Ishikawa (cell line): Measurements from ENCODE around the gene AEBP1.

Source experiments
- EGR1 ChIP-seq: IDR thresholded peaks from 2 replicates; pipeline ENCODE4 v1.6.1; 2012
- EP300 ChIP-seq: IDR thresholded peaks from 2 replicates; pipeline ENCODE4 v1.6.1; 2012; ENCODE audit warnings: borderline replicate concordance
- MAX ChIP-seq: IDR thresholded peaks from 2 replicates; pipeline ENCODE4 v1.6.1; 2012
- TAF1 ChIP-seq: IDR thresholded peaks from 2 replicates; pipeline ENCODE4 v1.6.1; 2012; ENCODE audit warnings: low read depth, mild to moderate bottlenecking
- TCF12 ChIP-seq: IDR thresholded peaks from 2 replicates; pipeline ENCODE4 v1.6.1; 2012; ENCODE audit warnings: low read depth
- TF ChIP-seq, protein P1 (sequence below): IDR thresholded peaks from 2 replicates; pipeline ENCODE4 v1.6.1; 2012; ENCODE audit warnings: low read depth, mild to moderate bottlenecking

- TF ChIP-seq EP300: no peak
- TF ChIP-seq EGR1: no peak
- TF ChIP-seq MAX: no peak
- no peak for TF ChIP-seq TAF1
- TF ChIP-seq, protein P1, sequence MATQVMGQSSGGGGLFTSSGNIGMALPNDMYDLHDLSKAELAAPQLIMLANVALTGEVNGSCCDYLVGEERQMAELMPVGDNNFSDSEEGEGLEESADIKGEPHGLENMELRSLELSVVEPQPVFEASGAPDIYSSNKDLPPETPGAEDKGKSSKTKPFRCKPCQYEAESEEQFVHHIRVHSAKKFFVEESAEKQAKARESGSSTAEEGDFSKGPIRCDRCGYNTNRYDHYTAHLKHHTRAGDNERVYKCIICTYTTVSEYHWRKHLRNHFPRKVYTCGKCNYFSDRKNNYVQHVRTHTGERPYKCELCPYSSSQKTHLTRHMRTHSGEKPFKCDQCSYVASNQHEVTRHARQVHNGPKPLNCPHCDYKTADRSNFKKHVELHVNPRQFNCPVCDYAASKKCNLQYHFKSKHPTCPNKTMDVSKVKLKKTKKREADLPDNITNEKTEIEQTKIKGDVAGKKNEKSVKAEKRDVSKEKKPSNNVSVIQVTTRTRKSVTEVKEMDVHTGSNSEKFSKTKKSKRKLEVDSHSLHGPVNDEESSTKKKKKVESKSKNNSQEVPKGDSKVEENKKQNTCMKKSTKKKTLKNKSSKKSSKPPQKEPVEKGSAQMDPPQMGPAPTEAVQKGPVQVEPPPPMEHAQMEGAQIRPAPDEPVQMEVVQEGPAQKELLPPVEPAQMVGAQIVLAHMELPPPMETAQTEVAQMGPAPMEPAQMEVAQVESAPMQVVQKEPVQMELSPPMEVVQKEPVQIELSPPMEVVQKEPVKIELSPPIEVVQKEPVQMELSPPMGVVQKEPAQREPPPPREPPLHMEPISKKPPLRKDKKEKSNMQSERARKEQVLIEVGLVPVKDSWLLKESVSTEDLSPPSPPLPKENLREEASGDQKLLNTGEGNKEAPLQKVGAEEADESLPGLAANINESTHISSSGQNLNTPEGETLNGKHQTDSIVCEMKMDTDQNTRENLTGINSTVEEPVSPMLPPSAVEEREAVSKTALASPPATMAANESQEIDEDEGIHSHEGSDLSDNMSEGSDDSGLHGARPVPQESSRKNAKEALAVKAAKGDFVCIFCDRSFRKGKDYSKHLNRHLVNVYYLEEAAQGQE: no peak
- TF ChIP-seq TCF12: no peak
Observed at GRCh38 chr7:44153948-44154335, 49.8 kb downstream of the AEBP1 start.
